Measurements from ENCODE around the gene MAN2B1.

Gene MAN2B1

DNA sequence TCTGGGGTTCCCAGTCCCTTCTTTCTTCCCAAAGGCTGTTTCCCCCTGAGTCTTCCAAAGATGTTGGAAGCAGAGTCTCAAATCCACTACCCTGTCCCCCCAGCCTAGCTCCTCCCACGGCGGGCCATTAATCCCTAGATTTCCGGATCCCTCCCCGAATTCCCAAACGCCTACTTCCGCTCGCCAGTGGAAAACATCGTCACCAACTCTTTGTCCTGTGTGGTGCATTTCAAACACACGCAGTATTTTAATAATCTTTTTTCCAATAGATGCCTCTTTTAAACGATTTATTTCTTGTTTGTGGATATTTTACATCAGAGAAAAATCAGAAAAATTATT is 55.2 kb downstream of the MAN2B1 start:
- no peak for DNase-seq (ENCODE audit: low read depth)

DNA sequence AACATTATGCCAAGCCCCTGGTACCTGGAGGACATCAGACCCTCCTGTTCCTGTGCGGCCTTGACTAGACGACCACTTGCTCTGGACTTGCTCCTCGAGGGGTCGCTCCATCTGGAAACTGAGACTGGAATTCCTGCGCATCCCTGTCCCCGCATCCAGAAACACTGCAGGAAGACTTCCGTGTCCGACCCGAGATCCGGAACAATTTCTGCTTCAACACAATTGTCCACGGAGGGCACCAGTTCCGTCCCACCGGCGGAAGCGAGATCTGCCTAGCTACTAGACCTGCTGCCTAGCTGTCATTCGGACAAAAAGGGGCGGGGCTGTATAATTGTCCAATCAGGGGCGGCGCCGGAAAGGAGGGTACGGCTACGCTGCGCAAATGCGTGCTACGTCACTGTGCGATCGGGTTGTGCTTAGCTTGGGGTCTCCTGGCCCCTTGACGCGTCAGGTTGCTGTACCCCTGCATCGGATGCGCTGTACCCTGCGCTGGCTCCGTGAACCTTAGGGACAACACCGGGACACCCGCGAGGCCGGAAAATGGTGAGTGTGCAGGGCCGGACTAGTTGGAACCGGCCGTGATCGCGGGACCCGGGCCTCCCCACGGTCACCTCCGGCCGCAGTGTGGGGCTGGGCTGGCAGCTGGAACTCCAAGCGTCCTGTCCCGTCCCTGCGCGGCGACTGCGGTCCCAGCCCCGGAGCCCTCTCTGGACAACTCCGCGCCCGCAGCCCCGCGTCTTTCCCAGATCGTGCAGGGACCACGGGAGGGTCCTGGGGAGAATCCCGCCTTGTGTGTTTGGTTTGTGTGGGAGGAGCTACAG is 55.8 kb downstream of the MAN2B1 start, which contains the start of the genes ZNF490 and ZNF791:
ZNF490 (minus strand) TSS at position 274 of the 821 bp plus-strand sequence; CDS start at position 141, 133 bp downstream.
ZNF791 (plus strand) TSS at position 381 of the 821 bp plus-strand sequence; CDS start at position 541, 160 bp downstream.
- DNase-seq (ENCODE audit: low read depth): peak; percentile 89

DNA sequence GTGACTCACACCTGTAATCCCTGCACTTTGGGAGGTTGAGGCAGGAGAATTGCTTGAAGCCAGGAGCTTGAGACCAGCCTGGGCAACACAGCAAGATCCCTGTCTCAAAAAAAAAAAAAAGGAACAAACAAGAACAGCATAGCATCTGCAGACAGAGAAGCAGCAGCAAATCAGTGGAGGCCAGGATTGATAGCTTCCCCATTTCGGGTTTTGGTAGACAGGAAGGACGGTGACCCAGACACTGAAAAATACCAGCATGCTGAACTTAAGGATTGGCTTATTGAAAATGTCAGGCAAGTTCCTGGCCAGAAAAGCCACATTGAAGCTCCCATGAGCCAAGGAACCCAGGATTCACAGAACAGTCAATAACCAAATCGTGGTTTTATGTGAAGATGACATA is 58.9 kb downstream of the MAN2B1 start:
- DNase-seq (ENCODE audit: low read depth): no peak

DNA sequence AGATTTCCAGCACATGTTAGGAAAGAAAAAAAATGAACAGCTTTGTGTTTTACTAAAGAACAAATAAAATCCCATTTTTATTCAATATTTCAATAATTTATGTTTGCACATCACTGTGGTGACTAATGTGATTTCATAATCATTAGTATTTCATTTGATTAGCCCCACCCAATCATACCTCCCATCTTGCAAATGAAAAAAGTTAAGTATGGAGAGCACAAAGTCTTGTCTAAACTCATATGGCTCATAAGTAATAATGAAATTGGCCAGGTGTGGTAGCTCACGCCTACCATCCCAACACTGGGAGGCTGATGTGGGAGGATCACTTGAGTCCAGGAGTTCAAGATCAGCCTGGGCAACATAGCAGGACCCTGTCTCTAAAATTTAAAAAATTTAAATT is 59.7 kb downstream of the MAN2B1 start:
- no peak for DNase-seq (ENCODE audit: low read depth)

DNA sequence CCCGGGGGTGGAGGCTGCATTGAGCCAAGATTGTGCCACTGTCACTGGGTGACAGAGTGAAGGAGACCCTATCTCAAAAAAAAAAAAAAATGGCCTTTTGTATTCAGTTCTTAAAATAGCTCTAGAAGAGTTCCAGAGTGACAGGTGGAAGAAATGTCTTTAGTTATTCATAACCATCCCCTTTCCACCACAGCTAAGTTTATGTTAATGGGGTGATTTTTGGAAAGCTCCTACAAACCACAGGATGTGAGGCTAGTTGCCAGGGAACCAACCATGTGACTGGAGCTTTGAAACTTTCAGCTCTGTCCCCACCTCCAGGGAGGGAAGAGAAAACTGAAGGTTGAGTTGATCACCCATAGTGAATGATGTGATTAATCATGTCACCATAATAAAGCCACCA is 62.8 kb downstream of the MAN2B1 start:
- no peak for DNase-seq (ENCODE audit: low read depth)

DNA sequence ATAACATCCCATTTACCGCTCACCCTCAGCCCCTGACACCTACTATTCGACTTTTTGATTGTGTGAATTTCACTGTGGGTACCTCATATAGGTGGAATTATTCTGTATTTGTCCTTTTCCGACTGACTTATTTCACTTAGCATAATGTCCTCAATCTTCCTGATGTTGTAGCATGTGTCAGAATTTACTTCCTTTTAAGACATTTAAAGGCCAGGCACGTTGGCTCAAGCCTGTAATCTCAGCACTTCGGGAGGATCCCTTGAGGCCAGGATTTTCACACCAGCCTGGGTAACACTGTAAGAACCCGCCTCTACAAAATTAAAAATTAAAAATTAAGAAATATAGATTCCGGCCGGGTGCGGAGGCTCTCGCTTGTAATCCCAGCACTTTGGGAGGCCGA is 68.9 kb downstream of the MAN2B1 start:
- DNase-seq (ENCODE audit: low read depth): no peak

DNA sequence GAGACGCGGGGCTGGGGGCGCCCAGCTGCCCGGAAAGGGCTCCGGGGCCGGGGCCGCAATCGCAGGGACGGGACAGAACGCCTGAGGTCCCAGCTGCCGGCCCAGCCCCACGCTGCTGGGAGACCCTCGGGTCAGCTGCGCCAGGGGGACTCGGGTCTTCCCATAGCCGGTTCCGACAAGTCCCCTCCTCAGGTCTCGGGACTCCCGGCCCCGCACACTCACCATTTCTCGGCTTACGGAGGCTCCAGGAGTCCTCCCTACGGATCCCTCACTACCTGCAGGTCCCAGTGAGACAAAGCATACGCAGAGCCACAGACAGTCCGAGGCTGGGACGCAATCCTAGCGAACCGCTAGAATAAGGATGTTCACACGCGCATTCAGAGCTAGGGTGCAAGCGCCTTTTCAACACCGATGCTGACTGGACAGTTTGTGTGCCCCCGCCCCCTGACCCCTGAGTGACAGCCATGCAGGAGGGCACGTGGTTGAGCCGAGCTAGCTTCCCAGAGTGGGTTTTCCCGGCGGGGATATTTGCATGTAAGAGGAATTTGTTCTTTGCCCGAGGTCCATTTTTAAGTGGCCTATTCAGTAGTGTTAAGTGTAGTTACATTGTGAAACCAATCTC is 69.5 kb downstream of the MAN2B1 start:
- no peak for DNase-seq (ENCODE audit: low read depth)
